ENCODE results near the gene EIF4E.
"Not testable (repeated sequence)": the region's sequence is repeated elsewhere in the genome, so short reads cannot be mapped to it uniquely, and the experiment has no call there.

Gene EIF4E

GRCh38 chr4:98872120-98872906 is 56.6 kb downstream of the EIF4E start:
- not testable (repeated sequence) for DNase-seq

GRCh38 chr4:98867648-98868047 is 61.3 kb downstream of the EIF4E start:
- no peak for DNase-seq

- DNase-seq, result no peak
Measured at GRCh38 chr4:98865059-98865458, 63.9 kb downstream of the EIF4E start.

GRCh38 chr4:98864560-98864959 is 64.4 kb downstream of the EIF4E start:
- no peak for DNase-seq

- no peak for DNase-seq
Measured at GRCh38 chr4:98862371-98862770, 66.6 kb downstream of the EIF4E start.

- DNase-seq, result no peak
Measured at GRCh38 chr4:98861100-98861884, 67.6 kb downstream of the EIF4E start.

GRCh38 chr4:98851806-98852205 is 77.1 kb downstream of the EIF4E start:
- DNase-seq, result no peak

- DNase-seq, result no peak
Measured at GRCh38 chr4:98850937-98851336, 78.0 kb downstream of the EIF4E start.

GRCh38 chr4:98848448-98848847 is 80.5 kb downstream of the EIF4E start:
- DNase-seq, result no peak

- DNase-seq, result no peak
Measured at GRCh38 chr4:98845960-98846359, 83.0 kb downstream of the EIF4E start.

GRCh38 chr4:98842917-98843316 is 86.0 kb downstream of the EIF4E start:
- DNase-seq, result not testable (repeated sequence)

GRCh38 chr4:98838977-98839618 is 89.8 kb downstream of the EIF4E start:
- DNase-seq, result peak; percentile 51

- no peak for DNase-seq
Measured at GRCh38 chr4:98838531-98838930, 90.4 kb downstream of the EIF4E start.

GRCh38 chr4:98833384-98833783 is 95.5 kb downstream of the EIF4E start:
- DNase-seq, result no peak

- not testable (repeated sequence) for DNase-seq
Measured at GRCh38 chr4:98831036-98831435, 97.9 kb downstream of the EIF4E start.

All from MV-4-11 (cell line).